ENCODE results near the gene IL34. TPM values are rescaled to one million over a fixed set of nuclear protein-coding genes. Genes with fewer than 3 reads are reported as not detected.
A peak's percentile ranks its signal among the peaks of the same experiment; 100 is the strongest.

Gene IL34
- total RNA-seq, 2 donors from 2014 or later, result 11.9 to 55.6 TPM

GRCh38 chr16:70694088-70694867 is 47.9 kb downstream of the IL34 start:
- H3K36me3 ChIP-seq, result no peaks in the 10 kb centered on the region
- no peak for ATAC-seq (ENCODE audit: insufficient number of reproducible peaks, low FRiP score, low read depth)
- H3K4me3 ChIP-seq, result no peak overlapping the region
- TF ChIP-seq CTCF (IDR thresholded peaks at IDR 0.05), result no peak
- DNase-seq (ENCODE audit: low spot score), result no peak
- H3K27ac ChIP-seq, result peak overlapping the region; percentile 97 to 100
- H3K4me1 ChIP-seq (ENCODE audit: control insufficient read depth in 1 of 2, low read depth in 2 of 2), result peaks cover 51 to 91% of the 10 kb centered on the region in 2 donors
- H3K27me3 ChIP-seq (replicated peaks; ENCODE audit: insufficient read depth), result no peaks in the 10 kb centered on the region
- H3K9me3 ChIP-seq, result no peaks in the 10 kb centered on the region

DNA sequence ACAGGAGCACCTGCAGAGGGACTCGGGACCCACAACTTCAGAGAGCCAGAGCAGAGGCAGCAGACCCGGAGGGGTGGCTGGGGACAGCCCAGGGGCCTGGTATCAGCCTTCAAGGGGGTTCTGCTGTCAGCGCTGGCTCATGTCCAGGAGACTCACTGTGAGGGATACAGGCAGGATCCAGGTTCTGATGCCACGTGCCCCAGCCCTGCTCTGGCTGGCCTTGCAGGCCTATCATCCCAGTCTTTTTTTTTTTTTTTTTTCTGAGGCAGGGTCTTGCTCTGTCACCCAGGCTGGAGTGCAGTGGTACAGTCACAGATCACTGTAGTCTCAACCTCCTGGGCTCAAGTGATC is 48.5 kb downstream of the IL34 start:
- Histone ChIP-seq H3K4me3 (no peak overlapping the region), H3K36me3 (no peaks in the 10 kb centered on the region), H3K27me3 (replicated peaks; ENCODE audit: insufficient read depth) (no peaks in the 10 kb centered on the region), H3K4me1 (ENCODE audit: control insufficient read depth in 1 of 2, low read depth in 2 of 2) (peaks cover 55 to 89% of the 10 kb centered on the region in 2 donors), H3K9me3 (no peaks in the 10 kb centered on the region), H3K27ac (peak overlapping the region; percentile 97 to 100)
- no peak for ATAC-seq (ENCODE audit: insufficient number of reproducible peaks, low FRiP score, low read depth)
- no peak for DNase-seq (ENCODE audit: low spot score)
- no peak for TF ChIP-seq CTCF (IDR thresholded peaks at IDR 0.05)

GRCh38 chr16:70695331-70696070 is 49.1 kb downstream of the IL34 start:
- DNase-seq (ENCODE audit: low spot score), result no peak
- Histone ChIP-seq H3K4me3 (no peak overlapping the region), H3K27me3 (replicated peaks; ENCODE audit: insufficient read depth) (no peaks in the 10 kb centered on the region), H3K4me1 (ENCODE audit: control insufficient read depth in 1 of 2, low read depth in 2 of 2) (peaks cover 56 to 89% of the 10 kb centered on the region in 2 donors), H3K9me3 (no peaks in the 10 kb centered on the region), H3K36me3 (no peaks in the 10 kb centered on the region), H3K27ac (peak overlapping the region; percentile 81 to 100)
- ATAC-seq (ENCODE audit: insufficient number of reproducible peaks, low FRiP score, low read depth), result no peak
- no peak for TF ChIP-seq CTCF (IDR thresholded peaks at IDR 0.05)

DNA sequence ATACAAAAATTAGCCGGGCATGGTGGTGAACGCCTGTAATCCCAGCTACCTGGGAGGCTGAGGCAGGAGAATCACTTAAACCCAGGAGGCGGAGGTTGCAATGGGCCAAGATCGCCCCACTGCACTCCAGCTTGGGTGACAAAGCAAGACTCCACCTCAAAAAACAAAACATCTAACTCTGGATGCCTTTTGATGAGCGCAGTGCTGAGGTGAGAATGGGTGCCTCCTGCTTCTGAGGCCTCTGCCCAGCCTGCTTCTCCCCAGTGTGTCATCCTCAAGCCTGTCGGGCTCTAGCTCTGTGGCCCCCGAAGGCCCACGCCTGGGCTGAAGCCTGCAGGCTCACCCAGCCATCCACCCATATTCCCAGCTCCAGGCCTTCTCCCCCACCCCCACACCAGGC is 50.0 kb downstream of the IL34 start:
- Histone ChIP-seq H3K4me3 (no peak overlapping the region), H3K27ac (peak overlapping the region; percentile 81 to 100)

More for the DNA sequence above, 50.0 kb downstream of the IL34 start:
- Histone ChIP-seq H3K4me1 (ENCODE audit: control insufficient read depth in 1 of 2, low read depth in 2 of 2) (peaks cover 53 to 89% of the 10 kb centered on the region in 2 donors), H3K36me3 (no peaks in the 10 kb centered on the region), H3K9me3 (no peaks in the 10 kb centered on the region), H3K27me3 (replicated peaks; ENCODE audit: insufficient read depth) (no peaks in the 10 kb centered on the region)
- no peak for ATAC-seq (ENCODE audit: insufficient number of reproducible peaks, low FRiP score, low read depth)
- no peak for TF ChIP-seq CTCF (IDR thresholded peaks at IDR 0.05)
- DNase-seq (ENCODE audit: low spot score), result no peak

All from thoracic aorta (tissue), 2 donors.